ENCODE data around the gene SLC28A2. TPM values are rescaled to one million over a fixed set of nuclear protein-coding genes. Genes with fewer than 3 reads are reported as not detected.

The SLC28A2 gene
- total and polyA plus RNA-seq, 2 of the 13 experiments (the other 11 are each of a cell fraction or from before 2014, with no cell fraction given): 0.01 to 0.11 TPM

DNA sequence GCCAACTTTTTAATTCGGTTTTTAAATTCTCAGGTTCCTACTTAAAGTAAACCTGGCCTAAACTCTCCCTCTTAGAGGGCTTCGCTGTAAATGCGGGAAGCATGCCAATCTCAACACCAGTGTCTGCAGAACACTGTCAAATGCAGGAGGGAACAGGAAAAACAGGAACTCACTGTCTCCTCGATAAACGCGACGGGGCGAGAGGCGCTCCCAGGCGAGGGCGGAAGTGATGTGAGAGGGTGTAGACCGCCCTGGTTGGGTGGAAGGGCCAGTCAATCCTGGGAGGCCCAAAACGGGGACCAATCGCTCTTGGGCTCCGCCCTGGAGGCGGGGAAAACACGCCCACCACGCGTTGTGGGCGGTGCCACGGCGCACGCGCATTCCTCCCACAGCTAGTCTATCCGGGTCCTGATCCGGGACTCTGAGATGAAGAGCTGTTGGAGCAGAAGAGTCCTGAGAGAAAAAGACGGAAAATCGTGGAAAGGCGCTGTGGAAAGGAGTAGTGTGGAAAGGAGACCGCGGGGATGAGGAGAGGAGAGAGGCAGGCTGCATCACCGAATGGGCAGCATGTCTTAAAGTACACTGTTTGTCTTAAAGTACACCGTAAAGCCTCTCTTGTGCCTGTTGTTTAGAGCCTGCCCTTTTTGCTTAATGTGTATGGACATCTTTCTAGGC, 27.1 kb downstream of the SLC28A2 start (continued):
- TF ChIP-seq KDM2A (CRISPR knock-in tag; IDR thresholded peaks at IDR 0.05; ENCODE audit: borderline replicate concordance, low read depth) (peak; percentile 43; the same call in 1 of the 2 replicates), THAP9 (CRISPR knock-in tag; IDR thresholded peaks at IDR 0.05; ENCODE audit: borderline replicate concordance) (peak; percentile 51; the same call in 1 of the 2 replicates), TBX3 (IDR thresholded peaks at IDR 0.05; ENCODE audit: borderline replicate concordance) (no peak), MIER2 (CRISPR knock-in tag; IDR thresholded peaks at IDR 0.05) (no peak), CEBPG (CRISPR knock-in tag; IDR thresholded peaks at IDR 0.05) (peak; percentile 36; the same call in 1 of the 2 replicates), MXI1 (IDR thresholded peaks at IDR 0.05; ENCODE audit: borderline replicate concordance, low read depth, low read length) (peak; percentile 84), ELF3 (CRISPR knock-in tag; IDR thresholded peaks at IDR 0.05) (peak; percentile 81), FOXK2 (IDR thresholded peaks at IDR 0.05) (peak; percentile 77; the same call in 1 of the 2 replicates), ELF1 (CRISPR knock-in tag; IDR thresholded peaks at IDR 0.05) (peak; percentile 84), ESRRA (CRISPR knock-in tag; IDR thresholded peaks at IDR 0.05; ENCODE audit: low read depth) (0 out of 2 replicates have a peak, but pooled peaks have one; percentile 10), KDM5B (CRISPR knock-in tag; IDR thresholded peaks at IDR 0.05; ENCODE audit: borderline replicate concordance) (peak; percentile 67; the same call in 1 of the 2 replicates), IRF2 (CRISPR knock-in tag; IDR thresholded peaks at IDR 0.05) (0 out of 2 replicates have a peak, but pooled peaks have one; percentile 19), BRD4 (CRISPR knock-in tag; IDR thresholded peaks at IDR 0.05) (no peak), ASH2L (IDR thresholded peaks at IDR 0.05; ENCODE audit: insufficient read length, low read depth, low read length) (peak; percentile 83), HDAC2 (CRISPR knock-in tag; IDR thresholded peaks at IDR 0.05) (peak; percentile 45; the same call in 1 of the 2 replicates), PHF20 (CRISPR knock-in tag; IDR thresholded peaks at IDR 0.05) (peak; percentile 81), NFYB (CRISPR knock-in tag; IDR thresholded peaks at IDR 0.05) (peak; percentile 97), SRSF4 (IDR thresholded peaks at IDR 0.05; ENCODE audit: low read depth, low read length, poor library complexity, severe bottlenecking) (no peak)
- TF ChIP-seq, protein P1, sequence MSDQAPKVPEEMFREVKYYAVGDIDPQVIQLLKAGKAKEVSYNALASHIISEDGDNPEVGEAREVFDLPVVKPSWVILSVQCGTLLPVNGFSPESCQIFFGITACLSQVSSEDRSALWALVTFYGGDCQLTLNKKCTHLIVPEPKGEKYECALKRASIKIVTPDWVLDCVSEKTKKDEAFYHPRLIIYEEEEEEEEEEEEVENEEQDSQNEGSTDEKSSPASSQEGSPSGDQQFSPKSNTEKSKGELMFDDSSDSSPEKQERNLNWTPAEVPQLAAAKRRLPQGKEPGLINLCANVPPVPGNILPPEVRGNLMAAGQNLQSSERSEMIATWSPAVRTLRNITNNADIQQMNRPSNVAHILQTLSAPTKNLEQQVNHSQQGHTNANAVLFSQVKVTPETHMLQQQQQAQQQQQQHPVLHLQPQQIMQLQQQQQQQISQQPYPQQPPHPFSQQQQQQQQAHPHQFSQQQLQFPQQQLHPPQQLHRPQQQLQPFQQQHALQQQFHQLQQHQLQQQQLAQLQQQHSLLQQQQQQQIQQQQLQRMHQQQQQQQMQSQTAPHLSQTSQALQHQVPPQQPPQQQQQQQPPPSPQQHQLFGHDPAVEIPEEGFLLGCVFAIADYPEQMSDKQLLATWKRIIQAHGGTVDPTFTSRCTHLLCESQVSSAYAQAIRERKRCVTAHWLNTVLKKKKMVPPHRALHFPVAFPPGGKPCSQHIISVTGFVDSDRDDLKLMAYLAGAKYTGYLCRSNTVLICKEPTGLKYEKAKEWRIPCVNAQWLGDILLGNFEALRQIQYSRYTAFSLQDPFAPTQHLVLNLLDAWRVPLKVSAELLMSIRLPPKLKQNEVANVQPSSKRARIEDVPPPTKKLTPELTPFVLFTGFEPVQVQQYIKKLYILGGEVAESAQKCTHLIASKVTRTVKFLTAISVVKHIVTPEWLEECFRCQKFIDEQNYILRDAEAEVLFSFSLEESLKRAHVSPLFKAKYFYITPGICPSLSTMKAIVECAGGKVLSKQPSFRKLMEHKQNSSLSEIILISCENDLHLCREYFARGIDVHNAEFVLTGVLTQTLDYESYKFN (CRISPR knock-in tag; conservative IDR thresholded peaks at IDR 0.05): peak; percentile 26
- TF ChIP-seq, protein P2, sequence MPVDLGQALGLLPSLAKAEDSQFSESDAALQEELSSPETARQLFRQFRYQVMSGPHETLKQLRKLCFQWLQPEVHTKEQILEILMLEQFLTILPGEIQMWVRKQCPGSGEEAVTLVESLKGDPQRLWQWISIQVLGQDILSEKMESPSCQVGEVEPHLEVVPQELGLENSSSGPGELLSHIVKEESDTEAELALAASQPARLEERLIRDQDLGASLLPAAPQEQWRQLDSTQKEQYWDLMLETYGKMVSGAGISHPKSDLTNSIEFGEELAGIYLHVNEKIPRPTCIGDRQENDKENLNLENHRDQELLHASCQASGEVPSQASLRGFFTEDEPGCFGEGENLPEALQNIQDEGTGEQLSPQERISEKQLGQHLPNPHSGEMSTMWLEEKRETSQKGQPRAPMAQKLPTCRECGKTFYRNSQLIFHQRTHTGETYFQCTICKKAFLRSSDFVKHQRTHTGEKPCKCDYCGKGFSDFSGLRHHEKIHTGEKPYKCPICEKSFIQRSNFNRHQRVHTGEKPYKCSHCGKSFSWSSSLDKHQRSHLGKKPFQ (CRISPR knock-in tag; IDR thresholded peaks at IDR 0.05; ENCODE audit: insufficient replicate concordance): peak; percentile 25
- TF ChIP-seq, protein P3, sequence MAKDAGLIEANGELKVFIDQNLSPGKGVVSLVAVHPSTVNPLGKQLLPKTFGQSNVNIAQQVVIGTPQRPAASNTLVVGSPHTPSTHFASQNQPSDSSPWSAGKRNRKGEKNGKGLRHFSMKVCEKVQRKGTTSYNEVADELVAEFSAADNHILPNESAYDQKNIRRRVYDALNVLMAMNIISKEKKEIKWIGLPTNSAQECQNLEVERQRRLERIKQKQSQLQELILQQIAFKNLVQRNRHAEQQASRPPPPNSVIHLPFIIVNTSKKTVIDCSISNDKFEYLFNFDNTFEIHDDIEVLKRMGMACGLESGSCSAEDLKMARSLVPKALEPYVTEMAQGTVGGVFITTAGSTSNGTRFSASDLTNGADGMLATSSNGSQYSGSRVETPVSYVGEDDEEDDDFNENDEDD (CRISPR knock-in tag; IDR thresholded peaks at IDR 0.05; ENCODE audit: borderline replicate concordance): peak; percentile 82; the same call in 1 of the 2 replicates
